ENCODE measurements around the gene KIT.

The KIT gene

DNA sequence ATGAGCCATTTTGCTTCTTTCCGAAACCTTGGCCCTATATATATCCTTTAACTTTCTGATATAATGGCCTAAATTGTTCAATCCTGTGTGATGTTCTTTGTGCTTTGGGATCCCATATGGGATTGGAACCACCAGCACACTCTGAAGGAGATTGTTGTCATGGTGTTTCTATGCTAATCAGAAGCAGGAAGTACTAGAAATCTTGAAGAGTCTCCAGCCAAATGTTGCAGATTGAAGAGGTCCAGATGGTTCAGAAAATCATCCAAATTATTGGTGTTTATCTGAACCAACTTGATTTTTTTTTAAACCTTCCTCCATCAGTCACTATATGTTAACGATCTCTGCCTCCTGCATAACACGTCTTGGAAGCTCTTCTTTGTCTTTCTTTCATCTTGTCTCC lies 72.8 kb downstream of the KIT start:
- no peak overlapping the region for H3K27ac Mint-ChIP-seq
- ATAC-seq (replicated peaks) (no peak), DNase-seq (no peak)
- H3K27me3 Mint-ChIP-seq = no peaks in the 10 kb centered on the region
- H3K4me1 Mint-ChIP-seq = peaks cover 11 to 28% of the 10 kb centered on the region in 2 donors
- H3K4me3 Mint-ChIP-seq = no peak overlapping the region
- peaks cover 0 to 2% of the 10 kb centered on the region in 2 donors for H3K9me3 Mint-ChIP-seq
- H3K36me3 Mint-ChIP-seq = no peaks in the 10 kb centered on the region

DNA sequence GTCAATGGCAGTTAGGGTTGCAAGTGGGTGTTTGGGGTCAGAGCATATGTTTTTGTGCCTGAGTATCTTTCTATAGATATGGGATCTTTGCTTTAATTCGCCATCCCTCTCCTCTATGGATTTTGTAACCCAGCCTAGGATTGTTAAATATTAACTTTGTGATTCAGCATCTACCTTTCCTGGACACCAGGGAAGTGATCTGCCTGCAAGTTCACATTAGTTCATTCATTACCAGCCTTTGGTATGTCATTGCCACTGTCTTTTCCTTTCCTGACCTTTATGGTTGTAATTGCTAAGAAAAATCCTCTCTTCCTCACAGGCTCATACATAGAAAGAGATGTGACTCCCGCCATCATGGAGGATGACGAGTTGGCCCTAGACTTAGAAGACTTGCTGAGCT lies 73.8 kb downstream of the KIT start:
- Mint-ChIP-seq H3K9me3 (no peaks in the 10 kb centered on the region), H3K36me3 (no peaks in the 10 kb centered on the region), H3K4me1 (peaks cover 10 to 24% of the 10 kb centered on the region in 2 donors), H3K27me3 (no peaks in the 10 kb centered on the region), H3K27ac (no peak overlapping the region), H3K4me3 (no peak overlapping the region)
- no peak for DNase-seq
- ATAC-seq (replicated peaks) = no peak

DNA sequence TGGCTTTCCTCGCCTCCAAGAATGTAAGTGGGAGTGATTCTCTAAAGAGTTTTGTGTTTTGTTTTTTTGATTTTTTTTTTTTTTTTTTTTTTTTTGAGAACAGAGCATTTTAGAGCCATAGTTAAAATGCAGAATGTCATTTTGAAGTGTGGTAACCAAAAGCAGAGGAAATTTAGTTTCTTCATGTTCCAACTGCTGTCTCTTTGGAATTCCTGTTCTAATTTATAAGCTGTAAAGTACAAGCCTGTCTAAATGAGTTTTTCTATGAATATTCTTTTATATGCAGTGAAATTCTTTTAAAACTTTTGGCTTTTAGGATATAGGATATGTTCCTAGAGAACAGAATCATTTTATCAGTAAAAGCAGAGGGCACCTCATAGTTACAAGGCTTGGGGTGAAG lies 74.2 kb downstream of the KIT start:
- ATAC-seq (replicated peaks) = no peak
- no peak overlapping the region for H3K4me3 Mint-ChIP-seq
- no peak for DNase-seq
- peaks cover 10 to 23% of the 10 kb centered on the region in 2 donors for H3K4me1 Mint-ChIP-seq
- no peak overlapping the region for H3K27ac Mint-ChIP-seq
- H3K36me3 Mint-ChIP-seq = no peaks in the 10 kb centered on the region
- no peaks in the 10 kb centered on the region for H3K27me3 Mint-ChIP-seq
- no peaks in the 10 kb centered on the region for H3K9me3 Mint-ChIP-seq

DNA sequence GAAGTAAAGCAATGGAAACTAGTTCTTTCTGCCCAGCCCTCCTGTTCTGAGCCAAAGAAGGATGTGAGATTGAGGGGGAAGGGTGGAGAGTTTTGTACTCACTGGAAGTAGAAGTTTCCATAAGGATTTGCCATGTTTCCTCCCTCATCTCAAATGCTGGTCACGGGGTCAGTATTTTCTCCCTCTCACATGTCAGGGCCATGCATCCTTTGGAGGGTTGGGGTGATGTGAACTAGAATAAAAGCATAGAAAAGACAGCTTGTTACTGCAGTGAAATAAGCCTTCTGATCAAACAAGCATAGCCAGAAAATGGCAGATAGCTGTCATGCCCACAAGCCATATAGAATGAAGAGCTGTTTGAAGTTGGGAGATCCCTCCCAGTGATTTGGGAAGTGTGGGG lies 79.7 kb downstream of the KIT start:
- Mint-ChIP-seq H3K4me3 (no peak overlapping the region), H3K4me1 (peaks cover 8 to 13% of the 10 kb centered on the region in 2 donors), H3K27ac (no peak overlapping the region), H3K36me3 (peaks cover 0 to 3% of the 10 kb centered on the region in 2 donors), H3K9me3 (peaks cover 0 to 1% of the 10 kb centered on the region in 2 donors), H3K27me3 (no peaks in the 10 kb centered on the region)
- DNase-seq (no peak), ATAC-seq (replicated peaks) (peak in 1 of 2 donors; percentile 42)

DNA sequence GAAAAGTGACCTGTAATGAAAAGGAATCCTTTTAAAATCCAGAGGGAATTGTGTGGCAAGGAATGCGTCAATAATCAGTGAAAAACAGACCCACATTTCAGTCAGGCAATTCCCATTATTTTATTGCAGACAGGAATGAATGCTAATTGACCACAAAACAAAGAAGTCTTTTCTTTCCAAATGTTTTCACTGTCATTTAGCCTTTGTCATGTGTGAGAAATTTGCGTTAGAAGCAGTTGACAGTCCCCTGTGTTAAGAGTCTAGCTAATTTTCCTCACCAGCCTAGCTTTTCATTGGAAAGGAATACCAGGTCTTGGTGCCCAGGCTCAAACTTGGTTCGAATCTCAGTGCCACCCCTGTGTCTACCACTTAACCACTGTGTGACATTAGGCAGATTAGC lies 83.4 kb downstream of the KIT start:
- no peak for ATAC-seq (replicated peaks)
- H3K9me3 Mint-ChIP-seq = peaks cover 4% of the 10 kb centered on the region in 2 donors
- DNase-seq = no peak
- no peak overlapping the region for H3K4me3 Mint-ChIP-seq
- no peaks in the 10 kb centered on the region for H3K27me3 Mint-ChIP-seq
- no peak overlapping the region for H3K27ac Mint-ChIP-seq
- H3K36me3 Mint-ChIP-seq = peaks cover 0 to 3% of the 10 kb centered on the region in 2 donors
- peaks cover 12 to 31% of the 10 kb centered on the region in 2 donors for H3K4me1 Mint-ChIP-seq

DNA sequence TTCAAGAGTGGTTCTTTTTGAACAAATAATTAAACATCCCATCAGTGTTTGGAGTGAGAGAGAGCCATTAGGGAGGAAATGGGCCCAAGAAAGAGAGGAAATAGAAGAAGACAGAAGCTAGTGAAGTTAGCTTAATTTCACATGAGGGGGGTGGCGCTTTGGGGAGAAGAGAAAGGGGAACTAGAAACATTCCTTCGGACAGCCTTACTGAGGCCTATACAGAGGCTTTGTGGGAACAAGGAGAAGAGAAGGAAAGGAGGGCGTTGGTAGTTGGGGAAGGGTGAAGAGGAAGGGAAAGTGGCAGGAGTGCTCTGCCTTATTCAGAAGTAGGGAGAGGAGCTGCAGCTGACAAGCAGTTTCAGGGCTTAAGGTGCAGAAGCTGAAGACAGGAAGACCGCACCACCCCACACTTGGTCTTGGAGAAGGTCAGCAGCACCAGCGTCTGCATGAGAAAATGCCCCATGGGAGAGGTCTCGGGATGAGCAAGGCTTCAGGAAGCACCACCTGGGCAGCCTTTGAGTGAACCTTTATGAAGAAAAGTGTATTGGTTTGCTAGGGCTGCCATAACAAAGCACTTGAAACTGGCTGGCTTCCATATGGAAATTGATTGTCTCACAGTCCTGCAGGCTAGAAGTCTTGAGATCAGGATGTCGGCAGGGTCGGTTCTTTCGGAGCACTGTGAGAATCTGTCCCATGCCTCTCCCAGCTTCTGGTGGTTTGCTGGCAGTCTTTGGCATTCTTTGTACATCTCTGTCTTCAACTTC lies 85.1 kb downstream of the KIT start:
- DNase-seq (no peak), ATAC-seq (replicated peaks) (no peak)
- no peak overlapping the region for H3K4me3 Mint-ChIP-seq
- H3K27me3 Mint-ChIP-seq = peaks cover 0 to 9% of the 10 kb centered on the region in 2 donors
- peaks cover 8 to 24% of the 10 kb centered on the region in 2 donors for H3K4me1 Mint-ChIP-seq
- peaks cover 4 to 9% of the 10 kb centered on the region in 2 donors for H3K9me3 Mint-ChIP-seq
- H3K27ac Mint-ChIP-seq = no peak overlapping the region
- H3K36me3 Mint-ChIP-seq = peaks cover 0 to 3% of the 10 kb centered on the region in 2 donors

DNA sequence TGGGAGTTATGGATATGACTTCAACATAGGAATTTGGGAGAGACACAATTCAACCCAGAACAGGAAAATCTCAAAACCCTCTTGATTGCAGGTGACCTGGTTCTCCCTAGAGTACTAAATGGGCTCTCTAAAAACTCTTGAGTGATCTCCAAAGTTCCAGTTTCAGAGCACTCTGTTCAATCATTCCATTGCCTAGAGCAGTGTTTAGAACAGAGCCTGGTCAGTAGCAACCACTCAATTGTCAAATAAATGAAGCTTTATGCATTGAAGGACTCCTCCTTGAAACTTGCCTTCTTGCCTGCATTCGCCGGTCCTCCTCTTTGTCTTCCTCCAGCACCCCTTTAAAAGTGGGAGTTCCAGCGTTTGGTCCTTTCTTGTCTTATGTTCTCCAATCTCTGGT lies 85.8 kb downstream of the KIT start:
- H3K27ac Mint-ChIP-seq = no peak overlapping the region
- ATAC-seq (replicated peaks) (no peak), DNase-seq (no peak)
- H3K36me3 Mint-ChIP-seq = peaks cover 1 to 4% of the 10 kb centered on the region in 2 donors
- peaks cover 8 to 24% of the 10 kb centered on the region in 2 donors for H3K4me1 Mint-ChIP-seq
- peaks cover 0 to 15% of the 10 kb centered on the region in 2 donors for H3K27me3 Mint-ChIP-seq
- H3K4me3 Mint-ChIP-seq = no peak overlapping the region
- H3K9me3 Mint-ChIP-seq = peaks cover 4 to 11% of the 10 kb centered on the region in 2 donors

DNA sequence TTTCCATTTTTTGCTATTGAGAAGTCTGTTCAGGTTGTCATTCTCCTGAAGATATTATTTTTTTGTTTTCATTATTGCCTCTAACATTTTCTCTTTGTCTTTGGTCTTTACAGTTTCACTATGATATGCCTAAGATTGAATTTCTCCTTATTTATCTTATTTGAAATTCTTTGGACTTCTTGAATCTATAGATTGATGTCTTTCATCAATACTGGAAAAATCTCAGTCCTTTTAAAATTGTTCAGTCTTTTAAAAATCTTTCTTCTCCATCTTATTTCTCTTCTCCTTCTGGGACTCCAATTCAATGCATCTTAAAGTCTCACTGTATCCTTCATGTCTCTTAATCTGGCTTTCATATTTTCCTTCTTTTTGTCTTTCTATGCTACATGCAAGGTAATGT lies 86.7 kb downstream of the KIT start:
- peaks cover 0 to 4% of the 10 kb centered on the region in 2 donors for H3K36me3 Mint-ChIP-seq
- H3K4me3 Mint-ChIP-seq = no peak overlapping the region
- DNase-seq (no peak), ATAC-seq (replicated peaks) (no peak)
- H3K27ac Mint-ChIP-seq = no peak overlapping the region
- peaks cover 4 to 11% of the 10 kb centered on the region in 2 donors for H3K9me3 Mint-ChIP-seq
- peaks cover 0 to 15% of the 10 kb centered on the region in 2 donors for H3K27me3 Mint-ChIP-seq
- H3K4me1 Mint-ChIP-seq = peaks cover 8 to 24% of the 10 kb centered on the region in 2 donors

DNA sequence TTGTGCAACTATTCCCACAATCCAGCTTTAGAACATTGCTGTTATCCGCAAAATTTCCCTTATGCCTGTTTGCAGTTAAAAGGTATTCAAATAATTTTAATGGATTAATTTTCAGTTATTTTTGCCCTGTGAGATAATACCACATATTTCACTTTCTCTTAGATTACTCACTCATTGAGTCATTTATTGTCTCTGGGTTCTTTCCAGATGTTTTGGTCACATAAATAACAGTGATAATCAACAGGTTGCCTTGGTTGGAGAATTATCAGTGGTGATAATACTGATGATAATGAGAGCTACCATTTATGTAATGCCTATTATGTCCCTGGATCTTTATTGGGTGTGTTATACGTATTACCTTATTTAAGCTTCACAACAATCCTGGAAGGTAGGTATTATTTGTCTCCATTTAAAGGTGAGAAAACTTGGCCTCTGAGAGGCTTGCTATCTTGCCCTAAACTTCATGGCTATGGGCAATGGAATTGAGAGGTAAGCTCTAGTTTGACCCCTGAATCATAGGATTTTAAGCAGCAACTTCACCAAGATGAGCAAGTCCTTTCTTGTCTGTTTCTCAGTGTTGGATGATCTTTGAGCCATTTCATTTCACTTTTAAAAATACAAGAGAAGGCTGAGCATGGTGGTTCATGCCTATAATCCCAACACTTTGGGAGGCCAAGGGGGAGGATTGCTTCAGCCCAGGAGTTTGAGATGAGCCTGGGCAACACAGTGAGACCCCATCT lies 87.4 kb downstream of the KIT start:
- H3K9me3 Mint-ChIP-seq = peaks cover 4 to 11% of the 10 kb centered on the region in 2 donors
- peaks cover 0 to 15% of the 10 kb centered on the region in 2 donors for H3K27me3 Mint-ChIP-seq
- peaks cover 8 to 24% of the 10 kb centered on the region in 2 donors for H3K4me1 Mint-ChIP-seq
- H3K27ac Mint-ChIP-seq = no peak overlapping the region
- ATAC-seq (replicated peaks) = no peak
- no peak overlapping the region for H3K4me3 Mint-ChIP-seq
- no peak for DNase-seq
- peaks cover 0 to 4% of the 10 kb centered on the region in 2 donors for H3K36me3 Mint-ChIP-seq

DNA sequence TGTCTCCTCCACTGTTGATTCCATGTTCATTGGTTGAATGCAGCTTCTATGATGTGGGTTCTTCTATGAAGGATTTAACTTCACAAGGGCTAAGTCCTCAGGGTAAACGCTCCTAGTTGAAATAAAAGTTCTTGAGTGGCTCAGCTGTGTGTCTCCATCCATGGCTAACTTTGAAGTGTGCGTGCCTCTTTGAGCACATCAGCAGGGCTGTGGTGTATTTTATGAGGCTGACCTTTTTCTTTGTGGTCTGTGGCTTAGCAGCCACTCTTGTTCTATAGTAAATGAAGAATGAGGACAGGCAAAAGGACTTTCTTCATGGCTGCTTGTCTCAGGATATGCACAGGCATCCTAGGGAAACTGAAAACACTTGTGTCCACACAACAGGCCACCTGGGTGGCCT lies 88.5 kb downstream of the KIT start:
- peak; percentile 89 to 97 for ATAC-seq (replicated peaks)
- peaks cover 0 to 15% of the 10 kb centered on the region in 2 donors for H3K27me3 Mint-ChIP-seq

DNA sequence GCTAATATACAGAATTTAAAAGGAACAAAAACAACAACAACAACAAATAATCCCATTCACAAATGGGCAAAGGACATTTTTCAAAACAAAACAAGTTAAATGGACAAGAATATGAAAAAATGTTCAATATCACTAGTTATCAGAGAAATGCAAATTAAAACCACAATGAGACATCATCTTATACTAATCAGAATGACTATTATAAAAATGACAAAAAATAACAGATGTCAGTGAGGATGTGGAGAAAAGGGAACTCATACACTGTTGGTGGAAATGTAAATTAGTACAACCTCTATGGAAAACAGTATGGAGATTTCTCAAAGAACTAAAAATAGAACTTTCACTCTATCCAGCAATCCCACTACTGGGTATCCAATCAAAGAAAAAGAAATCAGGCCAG lies 92.6 kb downstream of the KIT start:
- H3K4me1 Mint-ChIP-seq = peaks cover 4 to 10% of the 10 kb centered on the region in 2 donors
- H3K36me3 Mint-ChIP-seq = peaks cover 0 to 4% of the 10 kb centered on the region in 2 donors
- DNase-seq (no peak), ATAC-seq (replicated peaks) (no peak)
- no peak overlapping the region for H3K27ac Mint-ChIP-seq
- peaks cover 8 to 20% of the 10 kb centered on the region in 2 donors for H3K27me3 Mint-ChIP-seq
- no peak overlapping the region for H3K4me3 Mint-ChIP-seq
- peaks cover 0 to 8% of the 10 kb centered on the region in 2 donors for H3K9me3 Mint-ChIP-seq

More for the DNA sequence above, 88.5 kb downstream of the KIT start:
- Mint-ChIP-seq H3K4me1 (peaks cover 8 to 24% of the 10 kb centered on the region in 2 donors), H3K9me3 (peaks cover 4 to 11% of the 10 kb centered on the region in 2 donors), H3K27ac (no peak overlapping the region), H3K36me3 (peaks cover 0 to 4% of the 10 kb centered on the region in 2 donors), H3K4me3 (no peak overlapping the region)
- no peak for DNase-seq

DNA sequence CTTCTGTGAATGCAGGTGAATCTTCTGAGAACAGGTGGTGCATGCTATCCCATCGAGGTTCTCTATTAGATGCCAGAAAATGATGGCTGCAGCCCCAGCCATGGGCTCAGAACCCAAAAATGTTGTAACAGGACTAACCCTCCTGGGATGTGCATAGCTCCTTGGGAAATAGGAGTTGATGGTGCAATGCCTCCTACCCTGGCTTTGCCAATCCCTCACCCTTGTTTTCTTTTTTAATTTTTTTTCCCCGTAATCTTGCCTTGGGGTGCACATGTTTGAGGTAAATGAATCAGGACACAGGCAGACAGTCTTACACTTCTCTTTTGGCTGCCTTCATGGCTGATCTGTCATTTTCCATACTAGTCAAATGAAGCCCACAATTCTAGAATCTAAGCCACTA lies 96.6 kb downstream of the KIT start:
- peaks cover 5 to 9% of the 10 kb centered on the region in 2 donors for H3K27me3 Mint-ChIP-seq
- no peak for ATAC-seq (replicated peaks)
- H3K36me3 Mint-ChIP-seq = no peaks in the 10 kb centered on the region
- H3K4me1 Mint-ChIP-seq = no peaks in the 10 kb centered on the region
- DNase-seq = no peak
- H3K27ac Mint-ChIP-seq = no peak overlapping the region
- peaks cover 1 to 8% of the 10 kb centered on the region in 2 donors for H3K9me3 Mint-ChIP-seq
- H3K4me3 Mint-ChIP-seq = no peak overlapping the region

DNA sequence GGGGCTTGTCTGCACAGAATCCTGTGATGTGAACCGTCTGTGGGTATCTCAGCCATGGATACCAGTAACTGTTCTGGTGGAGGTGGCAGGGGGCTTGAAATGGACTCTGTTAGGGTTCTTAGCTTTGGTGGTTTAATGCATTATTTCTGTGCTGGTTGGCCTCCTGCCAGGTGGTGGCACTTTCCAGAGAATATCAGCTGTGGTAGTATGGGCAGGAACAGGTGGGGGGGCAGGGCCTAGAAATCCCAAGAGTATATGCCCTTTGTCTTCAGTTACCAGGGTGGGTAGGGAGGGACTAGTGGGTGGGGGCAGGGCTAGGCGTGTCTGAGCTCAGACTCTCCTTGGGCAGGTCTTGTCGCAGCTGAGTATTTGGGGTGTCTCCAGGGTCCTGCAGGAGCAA lies 106.7 kb downstream of the KIT start:
- DNase-seq (no peak), ATAC-seq (replicated peaks) (no peak)
- peaks cover 8 to 15% of the 10 kb centered on the region in 2 donors for H3K36me3 Mint-ChIP-seq
- H3K27ac Mint-ChIP-seq = no peak overlapping the region
- H3K4me3 Mint-ChIP-seq = no peak overlapping the region
- no peaks in the 10 kb centered on the region for H3K27me3 Mint-ChIP-seq
- H3K4me1 Mint-ChIP-seq = peaks cover 14 to 16% of the 10 kb centered on the region in 2 donors
- H3K9me3 Mint-ChIP-seq = peaks cover 11 to 19% of the 10 kb centered on the region in 2 donors

DNA sequence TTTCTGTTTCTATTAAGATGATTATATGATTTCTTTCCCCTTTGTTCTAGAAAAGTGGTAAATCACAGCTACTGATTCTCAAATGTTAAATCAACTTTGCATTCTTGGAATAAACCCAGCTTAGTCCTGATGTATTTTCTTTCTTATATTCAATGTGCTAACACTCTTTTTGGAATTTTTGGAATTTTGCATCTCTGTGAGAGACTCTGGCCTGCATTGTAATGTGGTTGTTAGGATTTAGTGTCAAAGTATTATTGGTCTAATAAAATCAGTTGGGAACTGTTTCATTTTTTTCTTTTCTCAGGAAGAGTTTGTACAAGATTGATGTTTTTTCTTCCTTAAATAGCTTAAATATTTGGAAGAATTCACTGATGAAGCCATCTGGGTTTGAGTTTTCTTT lies 109.6 kb downstream of the KIT start:
- H3K27me3 Mint-ChIP-seq = no peaks in the 10 kb centered on the region
- H3K27ac Mint-ChIP-seq = no peak overlapping the region
- no peak overlapping the region for H3K4me3 Mint-ChIP-seq
- H3K36me3 Mint-ChIP-seq = peaks cover 4 to 10% of the 10 kb centered on the region in 2 donors
- no peak for ATAC-seq (replicated peaks)
- peaks cover 6% of the 10 kb centered on the region in 2 donors for H3K9me3 Mint-ChIP-seq
- DNase-seq = no peak
- peaks cover 3 to 5% of the 10 kb centered on the region in 2 donors for H3K4me1 Mint-ChIP-seq

Data from stimulated activated naive B cell treated with anti-CD40 and anti-IgM and Interleukin-4, amounts not matched to agents 10 μg/mL and 1 μg/mL and 100 μg/mL, for 72 hours (primary cell).